ENCODE results near the gene TMEM255B.
A peak's percentile ranks its signal among the peaks of the same experiment; 100 is the strongest.
"Not testable (repeated sequence)": the region's sequence is repeated elsewhere in the genome, so short reads cannot be mapped to it uniquely, and the experiment has no call there.

Gene TMEM255B

GRCh38 chr13:113770441-113770840, 11.4 kb downstream of the TMEM255B start:
- no peak for DNase-seq

- no peak for DNase-seq
These were observed 11.9 kb downstream of the TMEM255B start for GRCh38 chr13:113770937-113771336.

- no peak for DNase-seq
These were observed 12.8 kb downstream of the TMEM255B start for GRCh38 chr13:113771709-113772331.

GRCh38 chr13:113774177-113775107, 15.4 kb downstream of the TMEM255B start:
- DNase-seq: peak; percentile 14

GRCh38 chr13:113775451-113776145, 16.6 kb downstream of the TMEM255B start:
- DNase-seq: peak; percentile 36

GRCh38 chr13:113776231-113777125, 17.5 kb downstream of the TMEM255B start:
- peak; percentile 90 for DNase-seq

- DNase-seq: peak; percentile 1
These were observed 18.6 kb downstream of the TMEM255B start for GRCh38 chr13:113777311-113778260.

- DNase-seq: no peak
These were observed 22.5 kb downstream of the TMEM255B start for GRCh38 chr13:113781571-113781970.

- DNase-seq: no peak
These were observed 23.4 kb downstream of the TMEM255B start for GRCh38 chr13:113782472-113782871.

GRCh38 chr13:113783200-113783881, 24.3 kb downstream of the TMEM255B start:
- no peak for DNase-seq

GRCh38 chr13:113783966-113784644, 25.1 kb downstream of the TMEM255B start:
- DNase-seq: no peak

- DNase-seq: no peak
These were observed 25.6 kb downstream of the TMEM255B start for GRCh38 chr13:113784645-113785024.

GRCh38 chr13:113785051-113786010, 26.3 kb downstream of the TMEM255B start:
- no peak for DNase-seq

GRCh38 chr13:113786262-113786841, 27.3 kb downstream of the TMEM255B start:
- no peak for DNase-seq

- no peak for DNase-seq
These were observed 28.7 kb downstream of the TMEM255B start for GRCh38 chr13:113787694-113788093.

- DNase-seq: no peak
These were observed 29.5 kb downstream of the TMEM255B start for GRCh38 chr13:113788413-113789135.

GRCh38 chr13:113789167-113789566, 30.1 kb downstream of the TMEM255B start:
- no peak for DNase-seq

- not testable (repeated sequence) for DNase-seq
These were observed 30.9 kb downstream of the TMEM255B start for GRCh38 chr13:113789931-113790330.
